Fibroblast of villous mesenchyme (primary cell): ENCODE measurements around the gene COL2A1. TPM values are rescaled to one million over a fixed set of nuclear protein-coding genes. Genes with fewer than 3 reads are reported as not detected.

ENCODE experiments used
- DNase-seq: peaks from one replicate; pipeline ENCODE4 v3.0.0-alpha.2; 2010; ENCODE audit warnings: low read depth
- H3K4me3 ChIP-seq: 2 replicates; pipeline ENCODE4 v1.5.1; 2011; ENCODE audit warnings: low read depth, mild to moderate bottlenecking, low read length
- total RNA-seq: library from RNA; depleted of rRNA; stranded (reverse); fragments of >200 nt; gene quantifications from 2 replicates; pipeline ENCODE4 v1.2.3, GENCODE V29; 2012
- TF ChIP-seq, protein P1 (sequence below): IDR thresholded peaks from 2 replicates; pipeline ENCODE4 v1.5.1; 2012; ENCODE audit warnings: low read depth, mild to moderate bottlenecking, low read length; ENCODE audit not compliant: insufficient read depth

The COL2A1 gene
- total RNA-seq, 1 donor = under 0.01 TPM

GRCh38 chr12:47939009-47939601, 65.2 kb downstream of the COL2A1 start:
- DNase-seq = no peak
- no peak overlapping the region for H3K4me3 ChIP-seq
- TF ChIP-seq, protein P1, sequence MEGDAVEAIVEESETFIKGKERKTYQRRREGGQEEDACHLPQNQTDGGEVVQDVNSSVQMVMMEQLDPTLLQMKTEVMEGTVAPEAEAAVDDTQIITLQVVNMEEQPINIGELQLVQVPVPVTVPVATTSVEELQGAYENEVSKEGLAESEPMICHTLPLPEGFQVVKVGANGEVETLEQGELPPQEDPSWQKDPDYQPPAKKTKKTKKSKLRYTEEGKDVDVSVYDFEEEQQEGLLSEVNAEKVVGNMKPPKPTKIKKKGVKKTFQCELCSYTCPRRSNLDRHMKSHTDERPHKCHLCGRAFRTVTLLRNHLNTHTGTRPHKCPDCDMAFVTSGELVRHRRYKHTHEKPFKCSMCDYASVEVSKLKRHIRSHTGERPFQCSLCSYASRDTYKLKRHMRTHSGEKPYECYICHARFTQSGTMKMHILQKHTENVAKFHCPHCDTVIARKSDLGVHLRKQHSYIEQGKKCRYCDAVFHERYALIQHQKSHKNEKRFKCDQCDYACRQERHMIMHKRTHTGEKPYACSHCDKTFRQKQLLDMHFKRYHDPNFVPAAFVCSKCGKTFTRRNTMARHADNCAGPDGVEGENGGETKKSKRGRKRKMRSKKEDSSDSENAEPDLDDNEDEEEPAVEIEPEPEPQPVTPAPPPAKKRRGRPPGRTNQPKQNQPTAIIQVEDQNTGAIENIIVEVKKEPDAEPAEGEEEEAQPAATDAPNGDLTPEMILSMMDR = no peak

DNA sequence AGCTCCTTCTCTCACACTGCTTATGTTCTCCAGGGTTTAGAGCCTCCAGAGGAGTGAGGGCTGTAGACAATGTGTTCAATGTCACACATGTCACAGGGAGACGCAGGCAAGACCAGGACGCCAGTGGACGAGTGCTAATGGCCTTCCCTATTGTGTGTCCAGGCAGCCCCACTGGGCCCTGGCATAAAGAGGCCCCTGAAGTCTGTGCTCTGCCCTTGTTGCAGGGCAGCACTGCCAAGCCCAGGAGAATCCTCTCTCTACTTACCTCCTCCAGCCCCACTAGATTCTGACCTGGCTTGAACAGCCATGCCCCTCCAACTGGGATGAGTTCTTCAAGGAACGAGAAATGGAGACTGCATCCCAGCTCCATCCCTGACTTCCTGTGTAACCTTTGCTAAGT, 65.7 kb downstream of the COL2A1 start:
- DNase-seq = no peak
- no peak overlapping the region for H3K4me3 ChIP-seq
- TF ChIP-seq, protein P1 = no peak

DNA sequence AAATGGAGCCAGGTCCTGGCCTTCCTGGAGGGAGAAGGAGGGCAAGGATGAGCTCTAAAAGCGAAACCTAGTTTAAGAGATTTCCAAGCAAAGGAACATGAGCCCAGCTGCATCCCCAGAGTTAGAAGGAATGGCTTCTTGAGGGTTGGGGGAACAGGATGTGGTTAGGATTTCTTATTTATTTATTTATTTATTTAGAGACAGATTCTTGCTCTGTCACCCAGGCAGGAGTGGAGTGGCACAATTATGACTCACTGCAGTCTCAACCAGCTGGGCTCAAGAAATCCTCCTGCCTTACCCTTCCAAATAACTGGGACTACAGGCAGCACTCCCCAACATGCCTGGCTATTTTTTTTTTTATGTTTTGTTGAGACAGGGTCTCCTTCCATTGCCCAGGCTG, 66.2 kb downstream of the COL2A1 start:
- TF ChIP-seq, protein P1 = no peak
- peak; percentile 46 for DNase-seq

GRCh38 chr12:47935184-47935583, 69.1 kb downstream of the COL2A1 start:
- TF ChIP-seq, protein P1 = no peak
- no peak overlapping the region for H3K4me3 ChIP-seq
- DNase-seq = peak; percentile 95

More for the DNA sequence above, 66.2 kb downstream of the COL2A1 start:
- no peak overlapping the region for H3K4me3 ChIP-seq

DNA sequence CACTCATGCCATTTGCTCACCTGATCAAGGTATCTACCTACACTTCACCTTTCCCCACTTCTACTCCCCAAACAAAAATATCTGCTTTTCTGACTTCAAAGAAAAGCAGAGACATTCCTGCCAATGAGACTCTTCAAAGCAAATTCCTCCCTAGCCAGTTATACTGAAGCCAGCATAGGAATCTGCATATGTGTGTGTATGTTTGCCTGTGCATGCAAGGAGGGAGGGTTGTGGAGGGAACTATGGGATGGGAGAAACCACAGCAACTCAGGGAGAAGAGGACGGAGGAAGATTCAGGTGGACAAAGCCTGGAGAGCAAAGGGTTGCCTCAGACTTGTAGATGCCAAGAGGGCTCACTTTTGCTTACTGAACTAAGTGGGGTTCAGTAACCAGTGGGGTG, 73.1 kb downstream of the COL2A1 start:
- H3K4me3 ChIP-seq = no peak overlapping the region
- TF ChIP-seq, protein P1 = no peak
- no peak for DNase-seq

DNA sequence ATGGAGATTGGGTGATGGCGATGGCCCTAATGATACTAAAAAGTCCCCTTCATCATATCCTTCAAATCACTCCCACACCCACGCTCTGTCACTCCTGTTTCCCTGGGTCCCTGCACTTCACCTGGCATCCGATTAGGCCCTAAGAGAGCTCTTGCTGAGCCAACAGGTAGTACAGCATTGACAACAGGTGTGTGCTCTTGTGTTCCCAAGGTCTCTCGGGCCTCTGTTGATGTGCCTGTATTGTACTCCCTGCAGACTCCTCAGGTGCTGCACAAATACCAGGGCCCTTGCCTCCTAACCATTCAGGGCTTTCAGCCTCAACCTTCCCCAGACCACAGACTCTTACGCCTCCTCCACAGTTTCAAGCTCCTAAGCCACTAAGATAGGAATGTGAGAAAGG, 73.6 kb downstream of the COL2A1 start:
- TF ChIP-seq, protein P1 = no peak
- DNase-seq = no peak

DNA sequence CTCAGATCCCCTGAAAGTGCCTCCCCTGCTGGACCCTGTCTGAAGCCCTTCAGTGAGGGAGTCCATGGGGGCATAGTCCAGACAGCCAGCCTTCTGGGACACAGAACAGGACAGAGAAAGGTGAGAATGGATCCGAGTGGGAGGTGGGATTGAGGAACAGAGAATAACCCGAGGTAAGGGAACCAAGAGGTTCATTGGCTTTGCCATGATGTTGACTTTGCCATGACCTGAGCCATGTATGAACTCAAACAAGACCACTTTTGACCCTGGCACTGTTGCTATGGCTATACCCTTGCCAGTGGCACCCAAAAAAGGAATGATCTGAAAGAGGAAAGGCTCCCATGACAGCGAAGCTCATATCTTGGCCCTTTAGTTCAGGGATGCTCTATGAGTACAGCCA, 76.9 kb downstream of the COL2A1 start:
- TF ChIP-seq, protein P1 = no peak
- no peak overlapping the region for H3K4me3 ChIP-seq
- DNase-seq = no peak

More for the DNA sequence above, 73.6 kb downstream of the COL2A1 start:
- no peak overlapping the region for H3K4me3 ChIP-seq
